Prostate gland (tissue), 2 donors: ENCODE measurements around the gene LSAMP. TPM values are rescaled to one million over a fixed set of nuclear protein-coding genes. Genes with fewer than 3 reads are reported as not detected.

Source experiments
- DNase-seq: peaks from one replicate; pipeline ENCODE4 v3.0.0-alpha.2; 2019; ENCODE audit warnings: low spot score
- H3K27ac ChIP-seq, 2 donors: fragments of 200-600 bp; sonication (generic); 2 replicates each; pipeline ENCODE4 v1.5.1; 2017 to 2019
- H3K27me3 ChIP-seq: fragments of 200-600 bp; sonication (generic); replicated peaks from 2 replicates; pipeline ENCODE4 v1.5.1; 2019; ENCODE audit not compliant: insufficient read depth
- H3K36me3 ChIP-seq, 2 donors: fragments of 200-600 bp; sonication (generic); 1 replicate in 1 of 2; 2 replicates in 1 of 2; pipeline versions ENCODE4 v1.5.1 to v1.8.1; 2017 to 2019
- H3K4me1 ChIP-seq: fragments of 200-600 bp; sonication (generic); replicated peaks from 2 replicates; pipeline ENCODE4 v1.5.1; 2019
- H3K4me3 ChIP-seq, 2 donors: fragments of 200-600 bp; sonication (generic); 2 replicates each; pipeline ENCODE4 v1.5.1; 2017 to 2019
- H3K9me3 ChIP-seq: fragments of 200-600 bp; sonication (generic); 2 replicates; pipeline ENCODE4 v1.5.1; 2017
- CTCF ChIP-seq, 4 experiments: fragments of 200-600 bp in 2 of 4; fragments of 450-650 bp in 2 of 4; sonication (generic) in 2 of 4; IDR thresholded peaks; 1 replicate in 3 of 4; 2 replicates in 1 of 4; pipeline ENCODE4 v1.5.1; 2016 to 2019; ENCODE audit warnings: antibody characterized with exemption in 4 of 4, mild to moderate bottlenecking in 2 of 4, moderate library complexity in 2 of 4
- POLR2A ChIP-seq: fragments of 450-650 bp; IDR thresholded peaks from one replicate; pipeline ENCODE4 v1.6.1; 2016; ENCODE audit warnings: antibody characterized with exemption, mild to moderate bottlenecking
- POLR2AphosphoS5 ChIP-seq: sonication (generic); formaldehyde crosslinking; IDR thresholded peaks from one replicate; pipeline ENCODE4 v1.6.1; 2017; ENCODE audit warnings: antibody characterized with exemption
- WGBS: methylation state at CpG from one replicate; pipeline ENCODE4 v1.1.5; 2018; 5-methylcytosine and 5-hydroxymethylcytosine counted together
- intact Hi-C: fragments of 100-400 bp; cut with DNase I; formaldehyde crosslinking; loops from one replicate; pipeline ENCODE4 v1.14.2; 2022
- total RNA-seq, 2 donors: library from RNA; depleted of rRNA; stranded (reverse); fragments of >200 nt; gene quantifications; one replicate each; pipeline ENCODE4 v1.1.0, GENCODE V29; 2016

Gene LSAMP
- total RNA-seq, 2 donors from 2014 or later = 15.4 to 38.0 TPM

GRCh38 chr3:116065501-116065900, 379.8 kb downstream of the LSAMP start:
- no peak for TF ChIP-seq CTCF (IDR thresholded peaks at IDR 0.05)
- H3K27me3 ChIP-seq = no peaks in the 10 kb centered on the region
- 42% methylated on average over 1 of the region's 1 CpG for WGBS
- no peak for DNase-seq
- intact Hi-C loops = no loop called here
- H3K4me3 ChIP-seq = no peak overlapping the region
- H3K27ac ChIP-seq = no peak overlapping the region
- no peaks in the 10 kb centered on the region for H3K4me1 ChIP-seq
- no peaks in the 10 kb centered on the region for H3K36me3 ChIP-seq
- H3K9me3 ChIP-seq = no peaks in the 10 kb centered on the region

- no peak for DNase-seq
- intact Hi-C loops = no loop called here
- H3K4me1 ChIP-seq = no peaks in the 10 kb centered on the region
- H3K27me3 ChIP-seq = no peaks in the 10 kb centered on the region
- no peak overlapping the region for H3K27ac ChIP-seq
- TF ChIP-seq POLR2A (no peak), POLR2AphosphoS5 (no peak), CTCF (IDR thresholded peaks at IDR 0.05) (no peak)
- 90% methylated on average over 1 of the region's 1 CpG for WGBS
- no peak overlapping the region for H3K4me3 ChIP-seq
- H3K36me3 ChIP-seq = no peaks in the 10 kb centered on the region
- H3K9me3 ChIP-seq = no peaks in the 10 kb centered on the region
Observed at GRCh38 chr3:116064646-116065045, 380.6 kb downstream of the LSAMP start.

- Histone ChIP-seq H3K4me3 (no peak overlapping the region), H3K27me3 (no peaks in the 10 kb centered on the region), H3K36me3 (no peaks in the 10 kb centered on the region), H3K4me1 (no peaks in the 10 kb centered on the region), H3K9me3 (no peaks in the 10 kb centered on the region), H3K27ac (no peak overlapping the region)
- TF ChIP-seq POLR2A (no peak), POLR2AphosphoS5 (no peak), CTCF (IDR thresholded peaks at IDR 0.05) (no peak)
- 73% methylated on average over 2 of the region's 2 CpGs for WGBS
- intact Hi-C loops = no loop called here
- no peak for DNase-seq
Observed at GRCh38 chr3:116059421-116060096, 385.7 kb downstream of the LSAMP start.

- TF ChIP-seq CTCF (IDR thresholded peaks at IDR 0.05) (no peak), POLR2A (no peak)
Observed at GRCh38 chr3:116058844-116059243, 386.4 kb downstream of the LSAMP start.

GRCh38 chr3:116057400-116058006, 387.8 kb downstream of the LSAMP start:
- Histone ChIP-seq H3K36me3 (no peaks in the 10 kb centered on the region), H3K4me1 (no peaks in the 10 kb centered on the region), H3K9me3 (no peaks in the 10 kb centered on the region), H3K27me3 (no peaks in the 10 kb centered on the region), H3K27ac (no peak overlapping the region), H3K4me3 (no peak overlapping the region)
- intact Hi-C loops = no loop called here
- TF ChIP-seq POLR2A (no peak), CTCF (IDR thresholded peaks at IDR 0.05) (no peak), POLR2AphosphoS5 (no peak)
- DNase-seq = no peak
- 83% methylated on average over 1 of the region's 1 CpG for WGBS

More at GRCh38 chr3:116058844-116059243, 386.4 kb downstream of the LSAMP start:
- no peaks in the 10 kb centered on the region for H3K4me1 ChIP-seq
- intact Hi-C loops = no loop called here
- no peaks in the 10 kb centered on the region for H3K27me3 ChIP-seq
- no peak overlapping the region for H3K4me3 ChIP-seq
- WGBS = 76% methylated on average over 2 of the region's 2 CpGs
- no peak for DNase-seq
- no peak overlapping the region for H3K27ac ChIP-seq
- H3K9me3 ChIP-seq = no peaks in the 10 kb centered on the region
- no peaks in the 10 kb centered on the region for H3K36me3 ChIP-seq
